ENCODE data around the gene SVIP.

SVIP gene

GRCh38 chr11:22822203-22822602 lies 7.4 kb downstream of the SVIP start:
- DNase-seq (ENCODE audit: low read depth) = no peak
- TF ChIP-seq, protein P1, sequence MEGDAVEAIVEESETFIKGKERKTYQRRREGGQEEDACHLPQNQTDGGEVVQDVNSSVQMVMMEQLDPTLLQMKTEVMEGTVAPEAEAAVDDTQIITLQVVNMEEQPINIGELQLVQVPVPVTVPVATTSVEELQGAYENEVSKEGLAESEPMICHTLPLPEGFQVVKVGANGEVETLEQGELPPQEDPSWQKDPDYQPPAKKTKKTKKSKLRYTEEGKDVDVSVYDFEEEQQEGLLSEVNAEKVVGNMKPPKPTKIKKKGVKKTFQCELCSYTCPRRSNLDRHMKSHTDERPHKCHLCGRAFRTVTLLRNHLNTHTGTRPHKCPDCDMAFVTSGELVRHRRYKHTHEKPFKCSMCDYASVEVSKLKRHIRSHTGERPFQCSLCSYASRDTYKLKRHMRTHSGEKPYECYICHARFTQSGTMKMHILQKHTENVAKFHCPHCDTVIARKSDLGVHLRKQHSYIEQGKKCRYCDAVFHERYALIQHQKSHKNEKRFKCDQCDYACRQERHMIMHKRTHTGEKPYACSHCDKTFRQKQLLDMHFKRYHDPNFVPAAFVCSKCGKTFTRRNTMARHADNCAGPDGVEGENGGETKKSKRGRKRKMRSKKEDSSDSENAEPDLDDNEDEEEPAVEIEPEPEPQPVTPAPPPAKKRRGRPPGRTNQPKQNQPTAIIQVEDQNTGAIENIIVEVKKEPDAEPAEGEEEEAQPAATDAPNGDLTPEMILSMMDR (IDR thresholded peaks at IDR 0.05; ENCODE audit: control insufficient read depth, insufficient read depth, low read depth, low read length, missing control alignments) = no peak
- no peak overlapping the region for H3K4me3 ChIP-seq (ENCODE audit: control insufficient read depth, low read depth, low read length)

GRCh38 chr11:22809893-22810292 lies 19.7 kb downstream of the SVIP start:
- H3K4me3 ChIP-seq (ENCODE audit: control insufficient read depth, low read depth, low read length) = no peak overlapping the region
- TF ChIP-seq, protein P1 (IDR thresholded peaks at IDR 0.05; ENCODE audit: control insufficient read depth, insufficient read depth, low read depth, low read length, missing control alignments) = no peak
- no peak for DNase-seq (ENCODE audit: low read depth)

GRCh38 chr11:22808571-22809197 lies 20.9 kb downstream of the SVIP start:
- no peak overlapping the region for H3K4me3 ChIP-seq (ENCODE audit: control insufficient read depth, low read depth, low read length)
- TF ChIP-seq, protein P1 (IDR thresholded peaks at IDR 0.05; ENCODE audit: control insufficient read depth, insufficient read depth, low read depth, low read length, missing control alignments) = no peak
- DNase-seq (ENCODE audit: low read depth) = no peak

- no peak overlapping the region for H3K4me3 ChIP-seq (ENCODE audit: control insufficient read depth, low read depth, low read length)
- TF ChIP-seq, protein P1 (IDR thresholded peaks at IDR 0.05; ENCODE audit: control insufficient read depth, insufficient read depth, low read depth, low read length, missing control alignments) = no peak
- no peak for DNase-seq (ENCODE audit: low read depth)
These were observed 21.6 kb downstream of the SVIP start for GRCh38 chr11:22807855-22808570.

DNA sequence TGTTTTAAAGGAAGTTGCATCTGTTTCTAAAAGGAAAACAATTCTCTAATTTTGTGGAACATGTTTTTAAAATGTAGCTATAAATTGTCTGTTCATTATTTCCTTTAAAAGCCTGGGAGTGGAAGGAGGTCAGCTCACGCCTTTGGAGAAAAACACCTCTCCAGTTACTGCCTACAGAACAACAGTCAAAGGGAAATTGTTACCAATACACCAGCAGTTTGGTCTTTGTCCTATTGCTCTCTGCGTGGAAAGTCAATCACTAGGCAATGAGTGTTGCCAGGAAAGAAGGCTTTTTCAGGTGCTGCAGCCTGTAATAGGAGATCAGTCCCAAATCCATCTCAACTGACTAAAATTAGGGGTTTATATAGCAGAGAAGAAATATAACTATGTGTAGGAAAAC lies 22.2 kb downstream of the SVIP start:
- TF ChIP-seq, protein P1 (IDR thresholded peaks at IDR 0.05; ENCODE audit: control insufficient read depth, insufficient read depth, low read depth, low read length, missing control alignments) = no peak
- no peak overlapping the region for H3K4me3 ChIP-seq (ENCODE audit: control insufficient read depth, low read depth, low read length)
- DNase-seq (ENCODE audit: low read depth) = no peak

GRCh38 chr11:22802861-22803260 lies 26.7 kb downstream of the SVIP start:
- TF ChIP-seq, protein P1 (IDR thresholded peaks at IDR 0.05; ENCODE audit: control insufficient read depth, insufficient read depth, low read depth, low read length, missing control alignments) = no peak
- no peak overlapping the region for H3K4me3 ChIP-seq (ENCODE audit: control insufficient read depth, low read depth, low read length)
- no peak for DNase-seq (ENCODE audit: low read depth)
